ENCODE data around the gene PLSCR2.

PLSCR2 gene

DNA sequence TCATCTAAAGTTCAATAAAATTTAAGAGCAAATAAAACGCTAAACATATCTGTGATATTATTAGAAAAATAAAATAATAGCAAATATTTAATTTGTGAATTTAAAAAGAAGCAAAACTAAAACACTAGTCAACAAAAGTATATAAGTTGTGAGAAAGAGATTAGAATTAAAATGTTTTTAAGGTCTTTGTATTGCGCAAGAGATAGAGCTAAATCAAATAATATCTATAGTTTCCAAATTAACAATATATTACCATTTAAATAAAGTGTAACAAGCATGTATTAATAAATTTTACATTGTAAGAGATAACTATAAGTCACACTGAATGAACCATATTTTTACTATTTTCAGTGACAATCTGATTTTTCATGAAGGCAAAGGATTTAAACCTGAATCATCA lies 74.2 kb downstream of the PLSCR2 start:
- TF ChIP-seq, protein P1, sequence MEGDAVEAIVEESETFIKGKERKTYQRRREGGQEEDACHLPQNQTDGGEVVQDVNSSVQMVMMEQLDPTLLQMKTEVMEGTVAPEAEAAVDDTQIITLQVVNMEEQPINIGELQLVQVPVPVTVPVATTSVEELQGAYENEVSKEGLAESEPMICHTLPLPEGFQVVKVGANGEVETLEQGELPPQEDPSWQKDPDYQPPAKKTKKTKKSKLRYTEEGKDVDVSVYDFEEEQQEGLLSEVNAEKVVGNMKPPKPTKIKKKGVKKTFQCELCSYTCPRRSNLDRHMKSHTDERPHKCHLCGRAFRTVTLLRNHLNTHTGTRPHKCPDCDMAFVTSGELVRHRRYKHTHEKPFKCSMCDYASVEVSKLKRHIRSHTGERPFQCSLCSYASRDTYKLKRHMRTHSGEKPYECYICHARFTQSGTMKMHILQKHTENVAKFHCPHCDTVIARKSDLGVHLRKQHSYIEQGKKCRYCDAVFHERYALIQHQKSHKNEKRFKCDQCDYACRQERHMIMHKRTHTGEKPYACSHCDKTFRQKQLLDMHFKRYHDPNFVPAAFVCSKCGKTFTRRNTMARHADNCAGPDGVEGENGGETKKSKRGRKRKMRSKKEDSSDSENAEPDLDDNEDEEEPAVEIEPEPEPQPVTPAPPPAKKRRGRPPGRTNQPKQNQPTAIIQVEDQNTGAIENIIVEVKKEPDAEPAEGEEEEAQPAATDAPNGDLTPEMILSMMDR (IDR thresholded peaks at IDR 0.05) = no peak

DNA sequence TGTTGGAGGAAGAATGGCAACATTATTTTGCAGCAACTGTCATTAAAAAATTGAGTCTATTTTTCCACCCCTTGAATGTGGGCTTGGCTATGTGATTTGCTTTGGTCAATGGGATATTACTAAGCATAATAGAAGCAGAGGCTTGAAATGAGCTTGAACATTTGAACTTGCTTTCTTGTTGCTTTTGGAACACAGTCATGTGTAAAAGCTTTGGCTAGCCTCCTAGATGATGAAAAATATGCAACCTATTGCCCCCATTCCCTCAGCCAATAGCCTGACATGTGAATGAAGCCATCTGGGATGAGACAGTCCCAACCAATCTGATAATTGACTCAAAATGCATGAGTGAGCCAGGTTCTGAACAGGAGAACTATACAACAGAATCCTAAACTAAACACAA lies 78.4 kb downstream of the PLSCR2 start:
- TF ChIP-seq, protein P1 (IDR thresholded peaks at IDR 0.05) = no peak

DNA sequence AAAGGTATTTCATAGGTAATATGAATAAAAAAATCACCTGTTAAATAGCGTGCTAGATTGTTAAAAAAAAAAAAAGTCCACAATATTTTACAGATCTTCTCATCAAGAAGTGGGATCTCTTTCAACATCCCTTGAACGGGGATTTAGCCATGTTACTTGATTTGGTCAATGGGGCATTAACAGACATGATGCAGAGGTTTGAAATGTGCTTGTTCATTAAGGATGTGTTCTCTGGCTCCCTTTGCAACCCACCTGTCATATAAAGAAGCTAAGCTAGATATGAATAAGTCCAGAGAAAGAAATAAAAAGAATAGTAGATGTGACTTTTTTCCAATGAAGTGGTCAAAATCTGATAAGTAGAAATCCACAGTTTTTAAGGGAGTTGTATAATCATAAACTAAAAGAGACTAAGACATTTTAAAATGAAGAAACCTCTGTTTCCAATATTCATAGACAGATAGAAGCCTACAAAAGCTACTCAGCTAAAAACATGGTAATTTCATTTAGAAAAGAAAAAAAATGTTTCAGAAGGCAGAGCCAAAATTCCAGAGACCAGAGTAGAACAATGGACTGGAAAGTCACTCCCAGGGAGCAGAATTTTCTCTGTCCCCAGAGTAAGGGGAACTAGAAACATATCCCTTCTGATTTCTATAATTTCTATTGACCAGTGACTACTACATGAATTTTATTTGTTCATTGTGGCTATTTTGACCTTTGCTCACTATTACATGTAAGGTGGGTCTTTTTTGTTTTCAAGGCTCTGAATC lies 79.2 kb downstream of the PLSCR2 start:
- TF ChIP-seq, protein P1 (IDR thresholded peaks at IDR 0.05) = no peak

DNA sequence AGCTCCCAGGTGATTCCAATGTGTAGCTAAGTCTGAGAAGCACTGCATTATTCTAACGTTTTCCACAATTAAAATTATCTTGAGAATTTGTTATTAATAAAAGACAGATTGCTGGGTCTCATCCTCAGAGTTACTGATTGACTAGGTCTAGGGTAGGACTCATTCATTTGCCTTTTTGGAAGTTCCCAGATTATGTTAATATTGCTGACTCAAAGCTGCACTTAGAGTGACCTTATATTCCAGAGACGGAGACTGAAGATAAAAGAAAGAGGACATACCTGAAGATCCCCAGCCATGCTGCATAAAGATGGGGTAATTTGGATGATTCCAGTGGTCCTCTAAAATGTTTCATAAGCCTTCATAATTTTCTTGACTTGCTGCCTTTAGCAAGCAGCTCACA lies 81.8 kb downstream of the PLSCR2 start:
- TF ChIP-seq, protein P1 (IDR thresholded peaks at IDR 0.05) = no peak

DNA sequence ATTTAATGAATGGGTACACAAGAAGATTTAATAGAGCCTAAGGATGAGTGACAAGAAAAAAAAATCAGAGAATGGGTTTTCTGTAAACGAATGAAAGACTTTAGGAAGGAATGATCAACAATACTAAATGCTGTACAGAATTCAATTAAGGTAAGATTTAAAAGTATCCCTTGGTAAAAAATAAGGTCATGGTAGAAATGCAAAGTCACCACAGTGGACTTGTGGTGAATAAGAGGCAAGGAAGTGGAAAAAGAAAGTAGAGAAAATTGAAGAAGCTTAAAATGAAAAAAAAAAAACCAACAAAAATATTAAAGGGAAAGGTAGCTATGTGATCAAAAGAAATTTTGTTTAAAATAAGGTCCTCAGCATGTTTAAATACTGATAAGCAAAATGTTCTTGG lies 82.4 kb downstream of the PLSCR2 start:
- TF ChIP-seq, protein P1 (IDR thresholded peaks at IDR 0.05) = no peak

DNA sequence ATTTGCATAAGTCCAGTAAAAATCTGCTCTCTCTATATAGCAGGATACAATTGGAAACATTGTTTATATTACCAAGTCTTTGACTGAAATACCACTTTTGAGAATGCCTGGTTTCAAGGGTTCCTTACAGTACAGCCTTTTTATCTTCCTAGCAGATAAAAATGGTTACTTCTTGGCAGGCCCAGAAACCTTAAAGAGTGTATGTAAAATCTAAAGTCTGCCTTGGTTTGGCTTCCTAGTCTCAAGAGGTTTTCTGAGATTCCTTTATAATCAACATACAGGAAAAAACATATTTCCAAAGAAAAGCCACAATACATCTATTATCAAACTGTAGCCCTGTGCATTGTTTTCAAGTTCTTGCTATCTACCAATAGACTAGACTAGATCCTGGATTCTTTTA lies 84.6 kb downstream of the PLSCR2 start:
- TF ChIP-seq, protein P1 (IDR thresholded peaks at IDR 0.05) = no peak
